HepG2 (cell line): ENCODE data around the gene DOCK11. TPM values are rescaled to one million over a fixed set of nuclear protein-coding genes. Genes with fewer than 3 reads are reported as not detected.

ENCODE experiments used
- KLF11 ChIP-seq: IDR thresholded peaks from 2 replicates; pipeline ENCODE4 v1.6.1; 2016; ENCODE audit warnings: missing compliant biosample characterization
- RFXANK ChIP-seq: IDR thresholded peaks from 2 replicates; pipeline ENCODE4 v1.6.1; 2016
- RNF219 ChIP-seq: sonication (generic); formaldehyde crosslinking; IDR thresholded peaks from 2 replicates; pipeline ENCODE4 v1.5.0; 2020; ENCODE audit warnings: mild to moderate bottlenecking, missing genetic modification reagents
- ZNF432 ChIP-seq: sonication (generic); formaldehyde crosslinking; IDR thresholded peaks from 2 replicates; pipeline ENCODE4 v1.5.0; 2020; ENCODE audit warnings: missing genetic modification reagents, mild to moderate bottlenecking, borderline replicate concordance
- ZNF646 ChIP-seq: sonication (generic); formaldehyde crosslinking; IDR thresholded peaks from 2 replicates; pipeline ENCODE4 v1.9.0; 2021; ENCODE audit warnings: mild to moderate bottlenecking, missing genetic modification reagents
- ZNF678 ChIP-seq: sonication (generic); formaldehyde crosslinking; IDR thresholded peaks from 2 replicates; pipeline ENCODE4 v1.4.0; 2020; ENCODE audit warnings: mild to moderate bottlenecking, missing genetic modification reagents
- polyA plus RNA-seq, 8 experiments: library from polyadenylated mRNA; depleted of rRNA in 3 of 8; stranded (reverse) in 7 of 8; unstranded in 1 of 8; fragments of >200 nt; fragmentation: Illumina TruSeq in 4 of 8; extraction: Trizol in 4 of 8; gene quantifications; 2 replicates each; pipeline versions ENCODE4 v1.2.1 to v1.2.3, GENCODE V29; 2011 to 2016; ENCODE audit warnings: low read depth in 4 of 8, missing spikeins in 1 of 8, mixed read lengths in 1 of 8; ENCODE audit not compliant: insufficient read depth in 1 of 8
- total RNA-seq, 5 experiments: library from RNA; depleted of rRNA; stranded (reverse); fragments of >200 nt; fragmentation: Illumina TruSeq; extraction: Trizol; gene quantifications; 2 replicates each; pipeline ENCODE4 v1.2.3, GENCODE V29; 2016; ENCODE audit warnings: low read depth in 1 of 5
- TF ChIP-seq, protein P1 (sequence below): sonication (generic); formaldehyde crosslinking; IDR thresholded peaks from 2 replicates; pipeline ENCODE4 v1.5.1; 2020; ENCODE audit warnings: mild to moderate bottlenecking, missing genetic modification reagents

DOCK11 gene
- total and polyA plus RNA-seq, 2 of the 13 experiments (the other 11 are each of a cell fraction or from before 2014, with no cell fraction given), result 0.02 to 0.12 TPM

DNA sequence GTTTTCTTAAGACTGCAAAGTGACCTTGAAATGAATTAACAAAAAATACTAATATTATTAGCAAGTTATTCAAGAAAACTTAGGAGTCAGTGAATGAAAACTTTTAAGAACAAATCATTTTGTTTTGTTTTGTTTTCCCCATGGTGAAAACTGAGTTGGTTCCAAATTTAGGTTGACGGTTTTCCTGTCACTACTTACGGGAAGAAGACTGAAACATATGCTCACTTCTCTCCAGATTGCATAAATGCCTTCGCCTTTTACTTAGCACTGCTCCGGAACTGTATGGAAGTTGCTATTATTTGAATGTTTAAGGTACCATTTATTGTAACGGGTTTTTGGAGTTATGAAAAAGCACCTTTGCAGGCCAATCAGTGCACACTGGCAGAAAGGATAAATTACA lies 42.8 kb downstream of the DOCK11 start (continued):
- TF ChIP-seq ZNF646 (CRISPR knock-in tag) (no peak), KLF11 (no peak), ZNF678 (CRISPR knock-in tag) (no peak), RFXANK (CRISPR knock-in tag) (no peak), RNF219 (CRISPR knock-in tag) (no peak), ZNF432 (no peak)
- TF ChIP-seq, protein P1, sequence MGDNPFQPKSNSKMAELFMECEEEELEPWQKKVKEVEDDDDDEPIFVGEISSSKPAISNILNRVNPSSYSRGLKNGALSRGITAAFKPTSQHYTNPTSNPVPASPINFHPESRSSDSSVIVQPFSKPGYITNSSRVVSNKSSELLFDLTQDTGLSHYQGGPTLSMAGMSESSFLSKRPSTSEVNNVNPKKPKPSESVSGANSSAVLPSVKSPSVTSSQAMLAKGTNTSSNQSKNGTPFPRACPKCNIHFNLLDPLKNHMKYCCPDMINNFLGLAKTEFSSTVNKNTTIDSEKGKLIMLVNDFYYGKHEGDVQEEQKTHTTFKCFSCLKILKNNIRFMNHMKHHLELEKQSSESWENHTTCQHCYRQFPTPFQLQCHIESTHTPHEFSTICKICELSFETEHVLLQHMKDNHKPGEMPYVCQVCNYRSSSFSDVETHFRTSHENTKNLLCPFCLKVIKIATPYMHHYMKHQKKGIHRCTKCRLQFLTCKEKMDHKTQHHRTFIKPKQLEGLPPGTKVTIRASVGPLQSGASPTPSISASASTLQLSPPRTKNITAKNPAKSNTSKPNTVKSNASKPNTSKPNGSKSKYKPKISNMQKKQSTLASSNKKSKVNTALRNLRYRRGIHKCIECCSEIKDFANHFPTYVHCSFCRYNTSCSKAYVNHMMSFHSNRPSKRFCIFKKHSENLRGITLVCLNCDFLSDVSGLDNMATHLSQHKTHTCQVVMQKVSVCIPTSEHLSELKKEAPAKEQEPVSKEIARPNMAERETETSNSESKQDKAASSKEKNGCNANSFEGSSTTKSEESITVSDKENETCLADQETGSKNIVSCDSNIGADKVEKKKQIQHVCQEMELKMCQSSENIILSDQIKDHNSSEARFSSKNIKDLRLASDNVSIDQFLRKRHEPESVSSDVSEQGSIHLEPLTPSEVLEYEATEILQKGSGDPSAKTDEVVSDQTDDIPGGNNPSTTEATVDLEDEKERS (CRISPR knock-in tag), result no peak
